Heart right ventricle (tissue), 16 donors: ENCODE data around the gene CMIP. TPM values are rescaled to one million over a fixed set of nuclear protein-coding genes. Genes with fewer than 3 reads are reported as not detected.

Experiments
- ATAC-seq, 8 donors: fragments of 200-7000 bp; cut with Tn5 transposase; one replicate each; pipeline ENCODE4 v1.9.1; 2020; ENCODE audit warnings: mild to moderate bottlenecking in 8 of 8, moderate library complexity in 8 of 8, moderate number of reproducible peaks in 1 of 8
- DNase-seq, 2 donors: peaks; one replicate each; pipeline ENCODE4 v3.0.0-alpha.2; 2020
- H3K27ac ChIP-seq, 10 donors: fragments of 200-600 bp; sonication (generic) in 2 of 10; one replicate each; pipeline versions ENCODE4 v1.5.0 to v1.8.0; 2020 to 2022; ENCODE audit warnings: mild to moderate bottlenecking in 3 of 10
- H3K27me3 ChIP-seq, 7 donors: fragments of 200-600 bp; one replicate each; pipeline ENCODE4 v1.8.0; 2021 to 2022; ENCODE audit warnings: mild to moderate bottlenecking in 2 of 7
- H3K36me3 ChIP-seq, 9 donors: fragments of 200-600 bp; sonication (generic) in 1 of 9; one replicate each; pipeline versions ENCODE4 v1.5.0 to v1.8.0; 2020 to 2022; ENCODE audit warnings: mild to moderate bottlenecking in 2 of 9
- H3K4me1 ChIP-seq, 9 donors: fragments of 200-600 bp; sonication (generic) in 1 of 9; one replicate each; pipeline versions ENCODE4 v1.5.0 to v1.8.0; 2020 to 2022; ENCODE audit warnings: mild to moderate bottlenecking in 4 of 9
- H3K4me3 ChIP-seq, 10 donors: fragments of 200-600 bp; sonication (generic) in 2 of 10; one replicate each; pipeline versions ENCODE4 v1.5.0 to v1.8.0; 2020 to 2022; ENCODE audit warnings: mild to moderate bottlenecking in 7 of 10, moderate library complexity in 2 of 10
- H3K9me3 ChIP-seq, 11 donors: fragments of 200-600 bp in 10 of 11; sonication (generic) in 2 of 11; one replicate each; pipeline versions ENCODE4 v1.5.0 to v1.8.0; 2013 to 2022; ENCODE audit warnings: mild to moderate bottlenecking in 2 of 11, control low read depth in 1 of 11, moderate library complexity in 1 of 11
- WGBS, 2 donors: extraction: QIAGEN DNeasy Blood & Tissue Kit; methylation state at CpG; one replicate each; pipeline ENCODE4 v1.1.7; 2013; ENCODE audit warnings: inconsistent platforms in 1 of 2; 5-methylcytosine and 5-hydroxymethylcytosine counted together
- intact Hi-C, 10 donors: fragments of 100-400 bp; cut with DNase I; formaldehyde crosslinking; loops; one replicate each; pipeline versions ENCODE4 v1.11.1 to v1.14.2; 2022
- polyA plus RNA-seq, 2 donors: library from polyadenylated mRNA; stranded (reverse); fragments of 200-250 nt; gene quantifications; one replicate each; pipeline ENCODE4 v1.2.3, GENCODE V29; 2013
- total RNA-seq, 10 donors: library from RNA; stranded (reverse); fragmentation: NEBNext Ultra II Directional in 3 of 10; extraction: Animal tissue kit (Norgen Biotek cat#: 25700) in 3 of 10; gene quantifications; one replicate each; pipeline versions ENCODE4 v1.2.1 to v1.2.4, GENCODE V29; 2021 to 2023
- TF ChIP-seq, protein P1 (sequence below), 9 donors: fragments of 200-600 bp; sonication (generic) in 2 of 9; IDR thresholded peaks; one replicate each; pipeline versions ENCODE4 v1.5.0 to v1.8.0; 2021 to 2022; ENCODE audit warnings: antibody characterized with exemption in 9 of 9, mild to moderate bottlenecking in 5 of 9, moderate library complexity in 1 of 9
- donor health status: Arrhythmogenic right ventricular cardiomyopathy.
- donor health status: ischemic (EF 13 %, LVEDD 7.1; RV severe dilation, severe dysfunction).
- donor health status: healthy with polysubstance abuse.
- donor health status: DM: no; HTN: yes; CAD: no.
- donor health status: DM: no; HTN: no; CAD: no.
- donor health status: ischemic (EF 25% LVEDD 6.9; RV normal size, moderate dysfunction).
- donor health status: ischemic (EF 25% LVEDD 5.7; RV mildly dilated, moderate dysfunction).
- donor health status: healthy.
- donor health status: DM: yes; HTN: yes; CAD: no.
- donor health status: Ischemic cardiomyopathy.
- donor health status: ischemic (EF 35%, LVEDD 5.7; RV mildly dilated, moderate dysfunction).
- donor health status: nonischemic (EF 11% LVEDD 7.7; RV severe dilation, severe dysfunction).
- donor health status: DM: yes; HTN: yes; CAD: no.
- donor health status: PGD.
- donor health status: ischemic (EF 29% LVEDD 5.4; RV normal size, mild dysfunction).
- donor health status: nonischemic (EF 23%, LVEDD 6.1; RV moderate dilation, normal function).

CMIP gene
- total and polyA plus RNA-seq, 12 donors, result 5.4 to 32.8 (median 13.0) TPM

DNA sequence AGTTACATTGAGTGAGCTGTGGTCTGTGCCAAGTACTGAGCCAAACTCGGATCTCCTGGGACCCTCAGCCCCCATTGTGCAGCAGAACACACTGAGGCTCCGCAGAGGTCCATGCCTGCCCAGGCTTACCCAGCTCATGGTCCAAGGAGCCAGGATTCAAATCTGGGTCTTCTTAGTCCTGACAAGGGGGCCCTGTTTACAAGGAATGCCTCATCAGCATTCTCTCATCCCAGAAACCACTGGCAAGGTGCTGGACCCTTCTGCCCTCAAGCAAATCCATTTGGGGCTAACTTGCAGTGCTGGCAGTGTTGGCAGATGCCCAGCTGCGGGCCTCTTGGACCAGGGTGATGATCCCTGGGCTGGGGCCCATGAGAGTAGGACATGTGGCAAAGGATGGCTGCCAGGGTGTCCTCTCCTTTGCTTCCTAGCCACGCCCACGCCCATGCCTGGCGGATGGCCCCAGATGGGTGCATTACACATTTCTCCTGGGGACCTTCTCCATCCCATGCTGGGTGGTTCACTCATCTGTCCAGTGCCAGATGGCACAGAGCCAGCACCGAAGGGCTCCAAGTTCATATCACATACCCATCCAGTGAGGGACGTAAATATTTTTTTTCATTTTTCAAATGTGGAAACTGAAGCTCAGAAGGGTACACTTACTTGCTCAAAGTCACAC lies 117.7 kb downstream of the CMIP start:
- Histone ChIP-seq H3K4me1 (peaks cover 0 to 19% (median 4%) of the 10 kb centered on the region in 9 donors), H3K4me3 (no peak overlapping the region), H3K27ac (no peak overlapping the region), H3K27me3 (no peaks in the 10 kb centered on the region), H3K9me3 (no peaks in the 10 kb centered on the region), H3K36me3 (peaks cover 0 to 6% (median 0%) of the 10 kb centered on the region in 9 donors)
- DNase-seq (no peak), ATAC-seq (peak in 2 of 8 donors; percentile 9 to 33)
- WGBS, 2 donors, result 80 to 83% methylated on average over 8 of the region's 8 CpGs
- TF ChIP-seq, protein P1, sequence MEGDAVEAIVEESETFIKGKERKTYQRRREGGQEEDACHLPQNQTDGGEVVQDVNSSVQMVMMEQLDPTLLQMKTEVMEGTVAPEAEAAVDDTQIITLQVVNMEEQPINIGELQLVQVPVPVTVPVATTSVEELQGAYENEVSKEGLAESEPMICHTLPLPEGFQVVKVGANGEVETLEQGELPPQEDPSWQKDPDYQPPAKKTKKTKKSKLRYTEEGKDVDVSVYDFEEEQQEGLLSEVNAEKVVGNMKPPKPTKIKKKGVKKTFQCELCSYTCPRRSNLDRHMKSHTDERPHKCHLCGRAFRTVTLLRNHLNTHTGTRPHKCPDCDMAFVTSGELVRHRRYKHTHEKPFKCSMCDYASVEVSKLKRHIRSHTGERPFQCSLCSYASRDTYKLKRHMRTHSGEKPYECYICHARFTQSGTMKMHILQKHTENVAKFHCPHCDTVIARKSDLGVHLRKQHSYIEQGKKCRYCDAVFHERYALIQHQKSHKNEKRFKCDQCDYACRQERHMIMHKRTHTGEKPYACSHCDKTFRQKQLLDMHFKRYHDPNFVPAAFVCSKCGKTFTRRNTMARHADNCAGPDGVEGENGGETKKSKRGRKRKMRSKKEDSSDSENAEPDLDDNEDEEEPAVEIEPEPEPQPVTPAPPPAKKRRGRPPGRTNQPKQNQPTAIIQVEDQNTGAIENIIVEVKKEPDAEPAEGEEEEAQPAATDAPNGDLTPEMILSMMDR (IDR thresholded peaks at IDR 0.05), result no peak
- intact Hi-C loops, result no loop called here

- Histone ChIP-seq H3K4me3 (no peak overlapping the region), H3K9me3 (no peaks in the 10 kb centered on the region), H3K4me1 (peaks cover 0 to 24% (median 4%) of the 10 kb centered on the region in 9 donors), H3K27ac (no peak overlapping the region), H3K36me3 (peaks cover 0 to 6% (median 0%) of the 10 kb centered on the region in 9 donors), H3K27me3 (no peaks in the 10 kb centered on the region)
- WGBS, 2 donors, result 93 to 96% methylated on average over 8 of the region's 8 CpGs
- intact Hi-C loops, result no loop called here
- TF ChIP-seq, protein P1 (IDR thresholded peaks at IDR 0.05), result no peak
- DNase-seq, result no peak
- no peak for ATAC-seq
Measured at GRCh38 chr16:81562926-81563325, 118.3 kb downstream of the CMIP start.

DNA sequence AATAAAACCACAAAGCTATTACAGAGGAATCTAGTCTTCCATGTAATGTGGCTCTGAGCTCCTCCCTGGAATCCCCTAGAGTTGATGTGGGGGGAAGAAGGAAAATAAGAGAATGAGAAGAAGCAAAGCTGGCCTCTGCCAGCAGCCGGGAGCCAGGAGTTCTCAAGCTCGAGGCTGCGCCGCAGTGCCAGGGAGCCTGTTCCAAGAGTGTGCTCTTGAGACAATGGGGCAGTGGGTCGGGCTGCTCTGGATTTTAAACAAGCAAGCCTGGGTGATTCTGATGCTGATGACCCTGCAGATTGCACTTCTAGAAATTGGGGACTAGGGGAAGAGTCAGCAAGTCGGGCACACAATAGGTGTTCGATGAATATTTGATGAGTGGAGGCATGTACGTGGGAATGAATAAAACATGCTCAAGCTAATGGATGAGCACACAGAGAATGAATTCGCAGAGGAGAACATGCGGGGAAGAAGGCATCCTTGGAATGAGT lies 119.9 kb downstream of the CMIP start:
- WGBS, 2 donors, result 72 to 84% methylated on average over 10 of the region's 10 CpGs
- H3K4me1 ChIP-seq, result peaks cover 0 to 26% (median 8%) of the 10 kb centered on the region in 9 donors
- H3K27me3 ChIP-seq, result no peaks in the 10 kb centered on the region
- H3K9me3 ChIP-seq, result no peaks in the 10 kb centered on the region
- DNase-seq, result no peak
- H3K36me3 ChIP-seq, result peaks cover 0 to 6% (median 0%) of the 10 kb centered on the region in 9 donors
- H3K4me3 ChIP-seq, result no peak overlapping the region
- no peak for ATAC-seq
- intact Hi-C loops, result no loop called here
- TF ChIP-seq, protein P1 (IDR thresholded peaks at IDR 0.05), result no peak
- H3K27ac ChIP-seq, result no peak overlapping the region

DNA sequence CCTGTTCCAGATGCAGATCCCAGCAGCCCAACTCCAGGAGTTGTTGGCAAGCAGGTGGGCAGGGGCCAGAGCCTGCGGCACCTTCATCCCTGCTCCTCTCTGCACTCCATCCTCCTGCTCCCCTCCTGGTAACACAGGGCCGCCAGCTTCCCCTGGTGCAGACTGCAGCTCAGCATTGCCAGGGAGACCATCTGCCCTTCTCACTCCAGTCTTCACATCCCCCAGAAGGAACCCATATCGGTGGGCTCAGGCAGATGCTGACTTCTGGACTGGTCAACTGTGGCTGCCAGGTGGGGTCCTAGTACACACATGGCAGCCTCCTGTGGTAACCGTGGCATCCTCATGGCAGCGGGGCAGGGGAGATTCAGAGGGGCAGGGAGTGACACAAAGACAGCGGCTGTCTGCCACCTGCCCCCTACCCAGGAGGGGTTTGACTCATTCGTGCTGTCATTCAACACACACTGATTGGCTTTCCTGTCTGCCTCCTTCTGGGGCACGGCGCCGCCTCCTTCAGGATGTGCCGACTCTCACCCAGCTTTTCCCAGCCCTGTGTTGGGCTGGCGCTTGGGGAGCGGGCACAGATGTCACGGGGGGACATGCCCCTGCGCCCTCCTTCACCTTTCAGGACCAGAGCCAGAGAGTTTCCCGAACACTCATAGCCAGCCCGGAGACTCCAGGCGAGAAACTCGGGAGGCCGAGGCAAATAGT lies 120.9 kb downstream of the CMIP start:
- TF ChIP-seq, protein P1 (IDR thresholded peaks at IDR 0.05), result no peak
- Histone ChIP-seq H3K27ac (no peak overlapping the region), H3K4me3 (no peak overlapping the region), H3K9me3 (no peaks in the 10 kb centered on the region), H3K4me1 (peaks cover 0 to 35% (median 15%) of the 10 kb centered on the region in 9 donors), H3K36me3 (peaks cover 0 to 6% (median 0%) of the 10 kb centered on the region in 9 donors), H3K27me3 (no peaks in the 10 kb centered on the region)
- no peak for DNase-seq
- WGBS, 2 donors, result 87 to 91% methylated on average over 20 of the region's 20 CpGs
- ATAC-seq, result no peak
- intact Hi-C loops, result loop anchor here in 1 of 10 donors (5.0 kb wide), 1 partner anchor 158 kb away; no protein-coding TSS in a partner anchor
